WTC11 (cell line): ENCODE data around the gene BORCS5.

Experiments
- AR ChIP-seq: fragments of 250-450 bp; sonication (Bioruptor Pico); IDR thresholded peaks from 2 replicates; pipeline ENCODE4 v1.9.0; 2021; ENCODE audit warnings: mild to moderate bottlenecking
- CTCF ChIP-seq: fragments of 200-600 bp; IDR thresholded peaks from 2 replicates; pipeline ENCODE4 v1.8.0; 2022; ENCODE audit warnings: antibody characterized with exemption
- ELF4 ChIP-seq: sonication (generic); formaldehyde crosslinking; IDR thresholded peaks from 2 replicates; pipeline ENCODE4 v1.8.1; 2022; ENCODE audit warnings: low read depth, mild to moderate bottlenecking, moderate library complexity, missing genetic modification reagents
- ETV6 ChIP-seq: sonication (generic); formaldehyde crosslinking; IDR thresholded peaks from 2 replicates; pipeline ENCODE4 v1.8.1; 2022; ENCODE audit warnings: mild to moderate bottlenecking, missing genetic modification reagents
- KAT7 ChIP-seq: sonication (generic); formaldehyde crosslinking; IDR thresholded peaks from 2 replicates; pipeline ENCODE4 v1.8.1; 2023; ENCODE audit warnings: missing genetic modification reagents, mild to moderate bottlenecking, borderline replicate concordance
- NR1H2 ChIP-seq: sonication (generic); formaldehyde crosslinking; IDR thresholded peaks from 2 replicates; pipeline ENCODE4 v1.9.0; 2021; ENCODE audit warnings: mild to moderate bottlenecking, moderate library complexity, missing genetic modification reagents
- PREB ChIP-seq: sonication (generic); formaldehyde crosslinking; IDR thresholded peaks from 2 replicates; pipeline ENCODE4 v1.8.1; 2022; ENCODE audit warnings: mild to moderate bottlenecking, missing genetic modification reagents, moderate library complexity, borderline replicate concordance
- RELA ChIP-seq: sonication (generic); formaldehyde crosslinking; IDR thresholded peaks from 2 replicates; pipeline ENCODE4 v1.8.1; 2022; ENCODE audit warnings: missing genetic modification reagents, mild to moderate bottlenecking, borderline replicate concordance
- TF ChIP-seq, protein P1 (sequence below): sonication (generic); formaldehyde crosslinking; IDR thresholded peaks from 2 replicates; pipeline ENCODE4 v1.8.1; 2023; ENCODE audit warnings: mild to moderate bottlenecking, missing genetic modification reagents
- TF ChIP-seq, protein P2 (sequence below): sonication (generic); formaldehyde crosslinking; IDR thresholded peaks from 2 replicates; pipeline ENCODE4 v1.8.0; 2022; ENCODE audit warnings: mild to moderate bottlenecking, missing genetic modification reagents
- TF ChIP-seq, protein P3 (sequence below): sonication (generic); formaldehyde crosslinking; IDR thresholded peaks from 2 replicates; pipeline ENCODE4 v1.8.1; 2023; ENCODE audit warnings: mild to moderate bottlenecking, missing genetic modification reagents, moderate library complexity

GRCh38 chr12:12461923-12462315, 105.0 kb downstream of the BORCS5 start:
- TF ChIP-seq CTCF: no peak
- TF ChIP-seq PREB (CRISPR knock-in tag): no peak
- no peak for TF ChIP-seq ELF4 (CRISPR knock-in tag)
- TF ChIP-seq NR1H2 (CRISPR knock-in tag): no peak
- TF ChIP-seq, protein P1, sequence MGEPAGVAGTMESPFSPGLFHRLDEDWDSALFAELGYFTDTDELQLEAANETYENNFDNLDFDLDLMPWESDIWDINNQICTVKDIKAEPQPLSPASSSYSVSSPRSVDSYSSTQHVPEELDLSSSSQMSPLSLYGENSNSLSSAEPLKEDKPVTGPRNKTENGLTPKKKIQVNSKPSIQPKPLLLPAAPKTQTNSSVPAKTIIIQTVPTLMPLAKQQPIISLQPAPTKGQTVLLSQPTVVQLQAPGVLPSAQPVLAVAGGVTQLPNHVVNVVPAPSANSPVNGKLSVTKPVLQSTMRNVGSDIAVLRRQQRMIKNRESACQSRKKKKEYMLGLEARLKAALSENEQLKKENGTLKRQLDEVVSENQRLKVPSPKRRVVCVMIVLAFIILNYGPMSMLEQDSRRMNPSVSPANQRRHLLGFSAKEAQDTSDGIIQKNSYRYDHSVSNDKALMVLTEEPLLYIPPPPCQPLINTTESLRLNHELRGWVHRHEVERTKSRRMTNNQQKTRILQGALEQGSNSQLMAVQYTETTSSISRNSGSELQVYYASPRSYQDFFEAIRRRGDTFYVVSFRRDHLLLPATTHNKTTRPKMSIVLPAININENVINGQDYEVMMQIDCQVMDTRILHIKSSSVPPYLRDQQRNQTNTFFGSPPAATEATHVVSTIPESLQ (CRISPR knock-in tag): no peak
- TF ChIP-seq, protein P2, sequence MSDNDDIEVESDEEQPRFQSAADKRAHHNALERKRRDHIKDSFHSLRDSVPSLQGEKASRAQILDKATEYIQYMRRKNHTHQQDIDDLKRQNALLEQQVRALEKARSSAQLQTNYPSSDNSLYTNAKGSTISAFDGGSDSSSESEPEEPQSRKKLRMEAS (CRISPR knock-in tag): no peak
- no peak for TF ChIP-seq KAT7 (CRISPR knock-in tag)
- TF ChIP-seq RELA (CRISPR knock-in tag): no peak
- TF ChIP-seq, protein P3, sequence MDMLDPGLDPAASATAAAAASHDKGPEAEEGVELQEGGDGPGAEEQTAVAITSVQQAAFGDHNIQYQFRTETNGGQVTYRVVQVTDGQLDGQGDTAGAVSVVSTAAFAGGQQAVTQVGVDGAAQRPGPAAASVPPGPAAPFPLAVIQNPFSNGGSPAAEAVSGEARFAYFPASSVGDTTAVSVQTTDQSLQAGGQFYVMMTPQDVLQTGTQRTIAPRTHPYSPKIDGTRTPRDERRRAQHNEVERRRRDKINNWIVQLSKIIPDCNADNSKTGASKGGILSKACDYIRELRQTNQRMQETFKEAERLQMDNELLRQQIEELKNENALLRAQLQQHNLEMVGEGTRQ (CRISPR knock-in tag): no peak
- TF ChIP-seq AR: no peak
- no peak for TF ChIP-seq ETV6
